AG04449 (cell line): Measurements from ENCODE around the gene NR6A1.
A peak's percentile ranks its signal among the peaks of the same experiment; 100 is the strongest.

Experiments
- CTCF ChIA-PET: fragments of 350-600 bp; formaldehyde crosslinking; extraction: SDS; loops from one replicate; lab custom pipeline; 2021; ENCODE audit warnings: antibody characterized with exemption; lab: Yijun Ruan, JAX
- POLR2A ChIA-PET: fragments of 400-600, 350-600 bp; formaldehyde crosslinking; extraction: SDS; loops from one replicate; lab custom pipeline; 2020; ENCODE audit warnings: antibody characterized with exemption, inconsistent platforms; lab: Yijun Ruan, JAX
- DNase-seq: peaks from one replicate; pipeline ENCODE4 v3.0.0-alpha.2; 2010; ENCODE audit warnings: low read depth, low spot score
- H3K4me3 ChIP-seq: 2 replicates; pipeline ENCODE4 v1.5.1; 2011; ENCODE audit warnings: low read depth, mild to moderate bottlenecking, control low read depth, low read length
- CTCF ChIP-seq: IDR thresholded peaks from one replicate; pipeline ENCODE4 v1.5.1; 2011; ENCODE audit warnings: mild to moderate bottlenecking, moderate library complexity, low read length, control low read depth, inconsistent platforms; ENCODE audit not compliant: insufficient read depth; ENCODE audit errors: missing control alignments

Gene NR6A1

DNA sequence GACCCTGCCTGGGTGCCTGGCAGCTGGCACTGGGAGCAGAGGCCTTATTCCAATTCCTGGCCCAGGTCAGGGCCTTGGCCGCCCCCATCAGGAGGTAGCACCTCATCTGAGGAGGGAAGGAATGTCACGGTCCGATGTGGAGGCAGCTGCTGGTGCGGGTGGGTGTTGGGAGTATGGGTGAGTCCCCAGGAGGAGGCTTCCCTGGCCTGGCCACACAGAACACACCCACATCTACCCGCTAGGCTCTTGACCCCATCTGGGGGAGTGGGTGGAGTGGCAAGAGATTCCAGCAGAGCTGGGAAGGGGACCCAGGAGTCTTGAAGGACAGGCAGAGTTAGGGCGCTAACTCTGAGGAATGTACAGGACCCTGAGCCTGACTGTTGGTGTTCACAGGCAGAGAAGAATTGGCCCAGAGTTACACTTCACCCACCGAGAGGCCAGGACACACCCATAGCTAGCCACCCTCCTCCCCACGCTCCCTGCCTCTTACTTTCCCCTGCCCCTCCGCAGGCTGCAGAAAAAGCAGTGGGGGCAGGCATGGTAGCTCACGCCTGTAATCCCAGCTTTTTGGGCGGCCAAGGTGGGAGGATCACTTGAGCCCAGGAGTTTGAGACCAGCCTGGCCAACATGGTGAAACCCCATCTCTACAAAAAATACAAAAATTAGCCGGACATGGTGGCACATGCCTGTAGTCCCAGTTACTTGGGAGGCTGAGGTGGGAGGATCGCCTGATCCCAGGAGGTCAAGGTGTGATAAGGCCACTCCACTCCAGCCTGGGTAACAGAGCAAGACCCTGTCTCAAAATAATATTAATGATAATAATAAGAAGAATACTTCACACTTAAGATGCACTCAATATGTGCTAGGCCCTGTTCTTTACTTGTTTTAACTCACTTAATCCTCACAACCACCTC is 11.8 kb upstream of the NR6A1 start:
- ChIA-PET CTCF (interaction anchor here (3.4 to 16.2 kb wide), 2 partner anchors 10 to 64 kb away, joined by 29 to 2098 read pairs; partner anchors contain the start of genes ARPC5L, NR6A1, RPL35 and WDR38), POLR2A (no interaction called here)
- TF ChIP-seq CTCF, result no peak
- DNase-seq, result no peak
- H3K4me3 ChIP-seq, result no peak overlapping the region

- TF ChIP-seq CTCF, result no peak
- DNase-seq, result no peak
- CTCF ChIA-PET, result interaction anchor here (3.4 to 16.2 kb wide), 2 partner anchors 9 to 65 kb away, joined by 29 to 2098 read pairs; partner anchors contain the start of genes ARPC5L, NR6A1, RPL35 and WDR38
- POLR2A ChIA-PET, result no interaction called here
- no peak overlapping the region for H3K4me3 ChIP-seq
These were observed 11.0 kb upstream of the NR6A1 start for GRCh38 chr9:124781967-124782660.

DNA sequence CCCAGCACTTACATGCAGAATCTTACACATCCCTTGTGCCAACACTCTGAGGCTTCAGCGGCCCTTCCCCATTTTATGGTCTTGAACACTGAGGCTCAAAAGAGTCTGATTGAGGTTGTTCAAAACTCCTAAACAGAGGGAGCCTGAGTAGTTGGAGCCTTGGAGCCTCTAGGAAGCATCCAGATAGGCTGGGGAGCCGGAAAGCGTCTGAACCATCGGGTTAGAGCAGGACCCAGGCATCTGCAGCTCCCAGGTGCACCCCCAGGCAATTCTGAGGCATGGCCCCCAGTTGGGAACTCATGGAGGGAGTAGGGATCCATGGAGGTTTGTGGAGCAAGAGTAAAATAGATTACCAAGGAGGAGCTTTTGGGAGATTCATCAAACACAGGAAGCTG is 9.6 kb upstream of the NR6A1 start:
- POLR2A ChIA-PET, result no interaction called here
- TF ChIP-seq CTCF, result no peak
- DNase-seq, result no peak
- no peak overlapping the region for H3K4me3 ChIP-seq
- CTCF ChIA-PET, result interaction anchor here (3.4 to 16.2 kb wide), 2 partner anchors 8 to 66 kb away, joined by 29 to 2098 read pairs; partner anchors contain the start of genes ARPC5L, NR6A1, RPL35 and WDR38

GRCh38 chr9:124780060-124780756 is 9.1 kb upstream of the NR6A1 start:
- ChIA-PET POLR2A (interaction anchor here (0.6 to 2.0 kb wide), 5 partner anchors 54 to 493 kb away, joined by 3 to 12 read pairs (median 5); partner anchors contain the start of genes ARPC5L, RPL35 and WDR38), CTCF (interaction anchor here (1.1 to 16.2 kb wide), 10 partner anchors 9 to 598 kb away, joined by 3 to 2098 read pairs (median 5); partner anchors contain the start of genes ARPC5L, NR6A1, RPL35 and WDR38)
- H3K4me3 ChIP-seq, result no peak overlapping the region
- no peak for DNase-seq
- TF ChIP-seq CTCF, result no peak

DNA sequence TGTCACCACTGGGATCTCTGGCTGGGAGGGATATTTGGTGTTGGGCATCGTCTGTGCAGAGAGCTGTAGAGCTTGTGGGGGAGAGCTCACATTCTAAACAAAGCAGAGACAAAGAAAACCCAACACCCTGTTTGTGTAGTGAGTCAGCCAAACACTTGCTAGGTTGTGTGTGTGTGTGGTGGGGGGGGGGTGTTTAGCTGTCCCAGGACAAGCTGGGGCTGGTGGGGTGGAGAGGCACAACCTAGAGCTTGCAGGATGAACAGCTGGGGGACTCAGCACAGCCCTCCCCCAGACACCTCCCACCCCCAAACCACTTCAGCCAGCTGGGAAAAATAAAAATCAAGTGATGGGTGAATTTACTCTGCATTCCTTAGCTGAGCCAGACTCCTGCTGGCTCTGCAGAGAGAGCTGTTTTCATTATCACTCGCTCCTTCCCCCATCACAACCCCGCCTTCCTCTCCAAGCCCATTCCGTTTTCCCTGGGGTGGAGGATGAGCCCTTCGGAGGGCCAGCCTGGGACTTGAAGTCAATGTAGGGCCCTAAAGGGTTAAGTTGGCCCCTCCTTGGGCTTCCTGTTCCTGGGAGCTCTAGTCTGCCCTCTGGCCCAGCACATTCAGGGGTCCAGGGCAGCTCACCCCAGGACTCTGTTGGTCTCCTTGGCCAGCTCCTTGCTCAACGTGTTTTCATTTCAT is 8.4 kb upstream of the NR6A1 start:
- no peak for TF ChIP-seq CTCF
- DNase-seq, result peak; percentile 77
- no peak overlapping the region for H3K4me3 ChIP-seq
- ChIA-PET CTCF (interaction anchor here (1.0 to 16.2 kb wide), 14 partner anchors 8 to 599 kb away, joined by 3 to 2098 read pairs (median 4); partner anchors contain the start of genes ARPC5L, NR6A1, RPL35 and WDR38), POLR2A (interaction anchor here (0.5 to 2.0 kb wide), 5 partner anchors 54 to 409 kb away, joined by 3 to 12 read pairs (median 5); partner anchors contain the start of genes ARPC5L, RPL35 and WDR38)
